ENCODE measurements around the gene ZNF79.
A peak's percentile ranks its signal among the peaks of the same experiment; 100 is the strongest.

Gene ZNF79
- total RNA-seq = 9.6 to 23.2 (median 20.1) reads per million in 3 experiments

- DNase-seq = peak; percentile 87
Measured at GRCh38 chr9:127423934-127424675, at the start of gene ZNF79. TSS of gene ZNF79 (plus strand) at chr9:127424382. CDS start at chr9:127424788, 406 bp downstream.

- no peak for DNase-seq
Measured at GRCh38 chr9:127380479-127380878, 43.7 kb upstream of the ZNF79 start.

GRCh38 chr9:127382541-127382940 lies 41.6 kb upstream of the ZNF79 start:
- no peak for DNase-seq

DNA sequence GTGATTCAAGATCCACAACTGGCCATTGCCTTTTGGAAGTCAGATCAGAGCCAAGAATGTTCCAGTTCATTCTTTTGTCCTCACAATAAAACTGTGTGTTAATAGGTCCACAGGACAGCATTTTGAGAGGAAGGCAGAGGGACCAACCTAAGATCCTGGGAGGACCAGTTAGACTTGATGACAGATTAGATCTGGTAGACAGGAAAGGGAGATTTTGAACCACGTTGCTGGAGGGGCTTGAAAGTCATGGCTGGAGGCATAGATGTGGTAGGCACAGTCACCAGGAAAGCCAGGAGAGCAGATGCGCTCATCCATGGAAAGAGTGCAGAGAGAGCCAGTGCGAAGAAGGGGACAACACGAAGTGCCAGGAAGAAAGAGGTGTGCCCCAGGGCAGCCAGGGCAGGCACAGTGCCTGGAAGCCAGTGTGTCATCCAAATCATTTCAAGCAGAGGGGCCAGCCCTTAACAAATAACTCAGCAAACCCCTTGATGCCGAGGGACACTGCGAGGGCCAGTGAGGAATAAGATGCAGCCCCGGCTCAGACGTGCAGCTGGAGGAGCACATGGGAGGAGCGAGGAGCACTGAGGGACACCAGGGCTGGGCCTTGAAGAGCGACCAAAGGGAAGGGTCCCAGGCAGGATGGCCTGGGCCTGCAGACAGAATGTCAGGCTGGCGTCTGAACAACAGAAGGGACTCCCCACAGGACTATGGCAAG lies 40.0 kb upstream of the ZNF79 start:
- no peak for DNase-seq

- DNase-seq = no peak
Measured at GRCh38 chr9:127384901-127385300, 39.3 kb upstream of the ZNF79 start.

- no peak for DNase-seq
Measured at GRCh38 chr9:127386249-127386648, 37.9 kb upstream of the ZNF79 start.

GRCh38 chr9:127386981-127387380 lies 37.2 kb upstream of the ZNF79 start:
- no peak for DNase-seq

DNA sequence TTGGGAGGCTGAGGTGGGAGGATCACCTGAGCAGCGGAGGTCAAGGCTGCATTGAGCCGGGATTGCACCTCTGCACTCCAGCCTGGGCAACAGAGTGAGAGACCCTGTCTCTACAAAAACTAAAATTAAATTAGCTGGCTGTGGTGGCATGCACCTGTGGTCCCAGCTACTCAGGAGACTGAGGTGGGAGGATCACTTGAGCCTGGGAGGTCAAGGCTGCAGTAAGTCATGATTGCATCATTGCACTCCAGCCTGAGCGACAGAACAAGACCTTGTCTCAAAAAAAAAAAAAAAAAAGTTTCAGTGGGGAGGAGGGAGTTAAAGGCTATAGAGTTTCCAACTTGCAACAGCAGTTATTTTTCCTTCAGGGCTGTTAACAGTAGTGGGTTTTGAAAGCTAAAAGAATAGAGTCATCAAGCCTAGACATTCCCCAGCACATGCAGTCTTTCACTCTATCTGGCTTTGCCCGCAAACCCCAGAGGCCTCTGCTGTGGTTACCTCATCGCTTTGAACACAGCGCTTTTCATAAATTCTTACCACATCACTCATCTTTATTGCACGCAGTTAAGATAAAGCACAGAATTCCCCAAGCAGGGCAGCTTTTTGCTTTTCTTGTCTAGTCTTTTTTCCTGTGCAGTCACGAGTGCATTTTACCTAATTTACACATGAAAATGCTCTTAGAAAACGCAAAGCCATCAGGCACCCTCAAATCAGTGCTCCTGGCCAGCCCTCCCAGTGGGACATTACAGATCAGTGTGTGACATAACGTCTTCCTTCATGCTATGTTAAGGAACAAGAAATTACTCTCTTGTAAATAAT lies 35.9 kb upstream of the ZNF79 start:
- peak; percentile 95 for DNase-seq

GRCh38 chr9:127388856-127389238 lies 35.3 kb upstream of the ZNF79 start:
- DNase-seq = no peak

- DNase-seq = no peak
Measured at GRCh38 chr9:127389381-127390247, 34.6 kb upstream of the ZNF79 start.

- no peak for DNase-seq
Measured at GRCh38 chr9:127390248-127390545, 34.0 kb upstream of the ZNF79 start.

- no peak for DNase-seq
Measured at GRCh38 chr9:127390563-127390962, 33.6 kb upstream of the ZNF79 start.

- DNase-seq = no peak
Measured at GRCh38 chr9:127392166-127392565, 32.0 kb upstream of the ZNF79 start.

GRCh38 chr9:127392976-127393375 lies 31.2 kb upstream of the ZNF79 start:
- DNase-seq = no peak

- no peak for DNase-seq
Measured at GRCh38 chr9:127393645-127394044, 30.5 kb upstream of the ZNF79 start.

DNA sequence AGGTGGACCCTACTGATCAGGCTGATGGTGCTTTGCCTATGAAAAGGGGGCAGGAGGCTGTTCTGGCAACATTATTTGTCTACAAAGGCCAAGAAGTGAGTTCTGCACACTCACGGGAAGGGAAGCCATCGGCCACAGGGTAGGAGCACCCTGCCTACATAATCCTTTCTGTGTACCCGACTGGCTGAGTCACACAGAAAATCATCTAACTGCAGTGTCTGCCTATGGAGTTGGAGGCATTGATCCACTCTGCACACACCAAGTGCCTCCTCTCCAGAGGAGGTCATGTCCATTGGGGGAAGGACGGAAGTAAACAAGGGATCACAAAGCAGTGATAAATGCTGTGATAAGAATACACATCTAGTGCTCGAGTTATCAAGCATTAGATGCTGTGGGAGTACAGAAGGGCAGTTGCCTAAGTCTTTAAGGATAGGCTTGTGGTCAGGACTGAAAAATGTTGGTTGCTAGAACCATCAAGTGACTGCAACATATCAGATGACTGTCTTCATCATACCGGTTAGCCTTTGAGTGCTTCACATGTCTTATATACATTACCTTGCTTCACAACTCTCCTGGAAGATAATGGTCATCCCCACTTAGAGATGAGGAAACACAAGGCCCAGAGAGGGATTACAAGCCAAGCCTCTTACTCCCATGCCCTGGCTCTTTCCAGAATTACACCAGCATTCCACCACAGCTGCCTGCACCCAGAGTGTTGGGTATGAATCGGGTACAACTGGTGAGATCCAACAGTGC lies 28.5 kb upstream of the ZNF79 start:
- no peak for DNase-seq

- no peak for DNase-seq
Measured at GRCh38 chr9:127396253-127396807, 27.9 kb upstream of the ZNF79 start.

- peak; percentile 92 for DNase-seq
Measured at GRCh38 chr9:127396808-127397645, 27.2 kb upstream of the ZNF79 start, which contains the start of gene SLC2A8. TSS of gene SLC2A8 (plus strand) at chr9:127397169. CDS start at chr9:127397231, 62 bp downstream.

DNA sequence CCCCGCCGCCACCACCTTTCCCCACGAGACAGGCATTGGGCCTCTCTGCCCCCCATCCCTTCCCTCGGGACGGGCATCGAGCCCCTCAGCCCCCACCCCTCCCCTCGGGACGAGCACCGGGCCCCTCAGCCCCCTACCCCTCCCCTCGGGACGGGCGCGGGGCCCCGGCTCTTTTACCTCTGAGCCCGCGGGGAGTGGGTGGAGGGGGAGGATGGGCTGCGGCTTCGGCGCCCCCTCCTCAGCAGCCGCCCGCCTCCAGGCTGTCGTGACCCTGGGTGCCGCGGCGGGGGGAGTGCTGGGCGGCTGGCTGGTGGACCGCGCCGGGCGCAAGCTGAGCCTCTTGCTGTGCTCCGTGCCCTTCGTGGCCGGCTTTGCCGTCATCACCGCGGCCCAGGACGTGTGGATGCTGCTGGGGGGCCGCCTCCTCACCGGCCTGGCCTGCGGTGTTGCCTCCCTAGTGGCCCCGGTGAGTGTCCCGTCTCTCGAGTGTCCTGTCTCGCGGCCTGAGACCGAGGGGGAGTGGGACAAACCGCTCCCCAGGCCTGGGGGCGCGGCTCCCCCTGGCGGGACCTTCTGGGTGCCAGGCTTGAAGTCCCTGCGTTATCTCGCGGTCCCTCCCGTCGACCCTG lies 26.4 kb upstream of the ZNF79 start:
- DNase-seq = no peak

DNA sequence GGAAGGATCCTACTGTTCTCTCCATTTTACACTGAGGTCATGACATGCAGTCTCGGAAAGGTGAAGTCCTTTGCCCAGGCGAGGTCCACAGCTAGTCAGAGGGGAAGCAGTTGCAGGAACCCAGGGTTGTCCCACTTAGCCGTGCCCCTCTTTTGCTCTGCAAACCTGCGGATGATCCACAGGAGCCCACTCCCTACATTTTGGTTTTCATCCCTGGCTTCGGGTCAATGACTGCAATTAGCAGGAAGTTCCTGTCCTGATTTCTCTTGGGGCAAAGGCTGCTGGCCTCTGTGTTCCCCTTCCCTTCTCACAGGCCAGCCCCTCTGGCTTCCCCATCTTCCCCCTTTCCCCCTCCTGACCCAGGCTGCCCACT lies 25.9 kb upstream of the ZNF79 start:
- DNase-seq = no peak
